ENCODE results near the gene LCE1C. TPM values are rescaled to one million over a fixed set of nuclear protein-coding genes. Genes with fewer than 3 reads are reported as not detected.

The LCE1C gene
- total RNA-seq, 1 donor from 2014 or later = not detected

GRCh38 chr1:152759453-152760173, 46.8 kb downstream of the LCE1C start:
- H3K9me3 ChIP-seq = no peaks in the 10 kb centered on the region
- TF ChIP-seq, protein P1, sequence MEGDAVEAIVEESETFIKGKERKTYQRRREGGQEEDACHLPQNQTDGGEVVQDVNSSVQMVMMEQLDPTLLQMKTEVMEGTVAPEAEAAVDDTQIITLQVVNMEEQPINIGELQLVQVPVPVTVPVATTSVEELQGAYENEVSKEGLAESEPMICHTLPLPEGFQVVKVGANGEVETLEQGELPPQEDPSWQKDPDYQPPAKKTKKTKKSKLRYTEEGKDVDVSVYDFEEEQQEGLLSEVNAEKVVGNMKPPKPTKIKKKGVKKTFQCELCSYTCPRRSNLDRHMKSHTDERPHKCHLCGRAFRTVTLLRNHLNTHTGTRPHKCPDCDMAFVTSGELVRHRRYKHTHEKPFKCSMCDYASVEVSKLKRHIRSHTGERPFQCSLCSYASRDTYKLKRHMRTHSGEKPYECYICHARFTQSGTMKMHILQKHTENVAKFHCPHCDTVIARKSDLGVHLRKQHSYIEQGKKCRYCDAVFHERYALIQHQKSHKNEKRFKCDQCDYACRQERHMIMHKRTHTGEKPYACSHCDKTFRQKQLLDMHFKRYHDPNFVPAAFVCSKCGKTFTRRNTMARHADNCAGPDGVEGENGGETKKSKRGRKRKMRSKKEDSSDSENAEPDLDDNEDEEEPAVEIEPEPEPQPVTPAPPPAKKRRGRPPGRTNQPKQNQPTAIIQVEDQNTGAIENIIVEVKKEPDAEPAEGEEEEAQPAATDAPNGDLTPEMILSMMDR (IDR thresholded peaks at IDR 0.05) = no peak
- H3K27ac ChIP-seq = no peak overlapping the region
- no peaks in the 10 kb centered on the region for H3K4me1 ChIP-seq
- no peaks in the 10 kb centered on the region for H3K27me3 ChIP-seq
- intact Hi-C loops (cut with DNase I) = no loop called here
- H3K36me3 ChIP-seq = no peaks in the 10 kb centered on the region
- no peak for DNase-seq (ENCODE audit: low spot score in 2 of 2)
- no peak overlapping the region for H3K4me3 ChIP-seq

- Histone ChIP-seq H3K4me1 (no peaks in the 10 kb centered on the region), H3K9me3 (no peaks in the 10 kb centered on the region), H3K27me3 (no peaks in the 10 kb centered on the region), H3K36me3 (no peaks in the 10 kb centered on the region), H3K27ac (no peak overlapping the region), H3K4me3 (no peak overlapping the region)
- TF ChIP-seq, protein P1 (IDR thresholded peaks at IDR 0.05) = no peak
- intact Hi-C loops (cut with DNase I) = no loop called here
- DNase-seq (ENCODE audit: low spot score in 2 of 2) = no peak
These were observed 47.8 kb downstream of the LCE1C start for GRCh38 chr1:152758636-152759035.

- no peak for DNase-seq (ENCODE audit: low spot score in 2 of 2)
- H3K36me3 ChIP-seq = no peaks in the 10 kb centered on the region
- no peaks in the 10 kb centered on the region for H3K4me1 ChIP-seq
- H3K27ac ChIP-seq = no peak within 1 kb of the TSS
- no peak within 1 kb of the TSS for H3K4me3 ChIP-seq
- H3K27me3 ChIP-seq = no peaks in the 10 kb centered on the region
- TF ChIP-seq, protein P1 (IDR thresholded peaks at IDR 0.05) = no peak
- intact Hi-C loops (cut with DNase I) = no loop called here
- no peaks in the 10 kb centered on the region for H3K9me3 ChIP-seq
These were observed 48.7 kb downstream of the LCE1C start, which contains the start of gene KPRP for GRCh38 chr1:152757747-152758146. TSS of gene KPRP (plus strand) at chr1:152758025. CDS start at chr1:152759589, 1,564 bp downstream.

DNA sequence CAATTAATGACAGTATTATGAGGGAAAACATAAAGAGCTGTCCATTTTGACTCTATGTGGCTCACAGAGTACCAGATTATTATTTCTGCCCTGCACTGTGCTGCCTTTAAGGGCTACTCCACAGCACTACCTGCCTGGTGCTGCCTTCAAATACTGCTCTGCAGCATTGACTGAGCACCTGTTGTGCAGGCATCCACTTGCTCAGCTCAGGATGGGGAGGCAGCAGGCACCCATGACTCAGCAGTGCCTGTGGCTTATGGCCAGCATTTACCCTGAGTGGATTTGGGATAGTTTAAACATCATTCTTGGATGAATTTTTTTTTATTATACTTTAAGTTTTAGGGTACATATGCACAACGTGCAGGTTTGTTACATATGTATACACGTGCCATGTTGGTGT, 49.6 kb downstream of the LCE1C start:
- H3K27ac ChIP-seq = no peak overlapping the region
- H3K36me3 ChIP-seq = no peaks in the 10 kb centered on the region
- TF ChIP-seq, protein P1 (IDR thresholded peaks at IDR 0.05) = no peak
- intact Hi-C loops (cut with DNase I) = no loop called here
- no peaks in the 10 kb centered on the region for H3K9me3 ChIP-seq
- no peaks in the 10 kb centered on the region for H3K4me1 ChIP-seq
- no peak overlapping the region for H3K4me3 ChIP-seq
- no peaks in the 10 kb centered on the region for H3K27me3 ChIP-seq
- DNase-seq (ENCODE audit: low spot score in 2 of 2) = no peak

Other genes with a start within 250 kb of the LCE1C start
- not detected for gene LCE3E, start 239.9 kb downstream of the LCE1C start, total RNA-seq
- not detected for gene LCE3D, start 226.1 kb downstream of the LCE1C start, total RNA-seq
- not detected for gene LCE3C, start 206.4 kb downstream of the LCE1C start, total RNA-seq
- gene LCE3B, start 192.8 kb downstream of the LCE1C start, total RNA-seq = not detected
- not detected for gene LCE3A, start 183.5 kb downstream of the LCE1C start, total RNA-seq
- gene LCE2D, start 143.3 kb downstream of the LCE1C start, total RNA-seq = not detected
- not detected for gene LCE2C, start 131.4 kb downstream of the LCE1C start, total RNA-seq
- gene LCE2B, start 120.5 kb downstream of the LCE1C start, total RNA-seq = not detected
- gene LCE2A, start 108.3 kb downstream of the LCE1C start, total RNA-seq = not detected
- not detected for gene LCE4A, start 98.5 kb downstream of the LCE1C start, total RNA-seq
- not detected for gene KPRP, start 48.6 kb downstream of the LCE1C start, total RNA-seq
- gene LCE1F, start 31.5 kb downstream of the LCE1C start, total RNA-seq = not detected
- gene LCE1E, start 20.4 kb downstream of the LCE1C start, total RNA-seq = not detected
- gene LCE1D, start 9.9 kb downstream of the LCE1C start, total RNA-seq = not detected
- gene LCE1B, start 5.3 kb upstream of the LCE1C start, total RNA-seq = not detected
- gene LCE1A, start 20.8 kb upstream of the LCE1C start, total RNA-seq = not detected
- not detected for gene LCE6A, start 36.2 kb upstream of the LCE1C start, total RNA-seq
- not detected for gene LCE7A, start 53.3 kb upstream of the LCE1C start, total RNA-seq
- gene SMCP, start 71.7 kb upstream of the LCE1C start, total RNA-seq = not detected
- not detected for gene IVL, start 101.9 kb upstream of the LCE1C start, total RNA-seq
- gene SPRR5, start 140.6 kb upstream of the LCE1C start, total RNA-seq = not detected
- gene SPRR4, start 164.0 kb upstream of the LCE1C start, total RNA-seq = not detected
- gene SPRR1A, start 177.4 kb upstream of the LCE1C start, total RNA-seq = not detected
- gene SPRR3, start 195.1 kb upstream of the LCE1C start, total RNA-seq = 0.53 TPM
- not detected for gene SPRR1B, start 224.6 kb upstream of the LCE1C start, total RNA-seq
- gene SPRR2D, start 234.5 kb upstream of the LCE1C start, total RNA-seq = not detected